Fibroblast of mammary gland (primary cell): ENCODE results near the gene MCM7.

ENCODE experiments used
- DNase-seq: peaks from one replicate; pipeline ENCODE4 v3.0.0-alpha.2; 2010; ENCODE audit warnings: low read depth
- H3K4me3 ChIP-seq: 2 replicates; pipeline ENCODE4 v1.5.1; 2011; ENCODE audit warnings: low read depth, mild to moderate bottlenecking, low read length, moderate library complexity; ENCODE audit not compliant: control insufficient read depth
- CTCF ChIP-seq: conservative IDR thresholded peaks from 2 replicates; pipeline ENCODE4 v1.5.1; 2011; ENCODE audit warnings: low read depth, low read length, inconsistent platforms; ENCODE audit not compliant: control insufficient read depth, insufficient read depth

Gene MCM7

DNA sequence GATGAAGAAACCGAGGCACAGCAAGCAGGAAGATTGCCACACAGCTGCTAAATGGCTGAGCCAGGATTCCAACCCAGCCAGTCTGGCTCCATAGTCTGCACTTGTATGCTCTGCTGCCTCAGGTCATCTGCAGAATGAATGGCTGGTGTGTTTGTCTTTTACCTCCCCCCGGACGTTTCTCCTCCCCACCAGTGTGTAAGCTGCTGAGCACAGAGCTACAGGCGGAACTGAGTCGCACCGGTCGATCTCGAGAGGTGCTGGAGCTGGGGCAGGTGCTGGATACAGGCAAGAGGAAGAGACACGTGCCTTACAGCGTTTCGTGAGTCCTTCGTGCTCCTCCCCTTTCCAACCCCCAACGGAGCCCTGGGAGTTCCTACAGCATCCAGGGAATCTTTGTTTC, 20.9 kb upstream of the MCM7 start:
- no peak for DNase-seq
- no peak overlapping the region for H3K4me3 ChIP-seq
- TF ChIP-seq CTCF, result no peak

- TF ChIP-seq CTCF, result no peak
- peak overlapping the region; percentile 97 for H3K4me3 ChIP-seq
- no peak for DNase-seq
Observed at GRCh38 chr7:100120733-100121036, 19.5 kb upstream of the MCM7 start.

- TF ChIP-seq CTCF, result no peak
- peak overlapping the region; percentile 97 for H3K4me3 ChIP-seq
- peak; percentile 64 for DNase-seq
Observed at GRCh38 chr7:100119970-100120732, 19.0 kb upstream of the MCM7 start.

DNA sequence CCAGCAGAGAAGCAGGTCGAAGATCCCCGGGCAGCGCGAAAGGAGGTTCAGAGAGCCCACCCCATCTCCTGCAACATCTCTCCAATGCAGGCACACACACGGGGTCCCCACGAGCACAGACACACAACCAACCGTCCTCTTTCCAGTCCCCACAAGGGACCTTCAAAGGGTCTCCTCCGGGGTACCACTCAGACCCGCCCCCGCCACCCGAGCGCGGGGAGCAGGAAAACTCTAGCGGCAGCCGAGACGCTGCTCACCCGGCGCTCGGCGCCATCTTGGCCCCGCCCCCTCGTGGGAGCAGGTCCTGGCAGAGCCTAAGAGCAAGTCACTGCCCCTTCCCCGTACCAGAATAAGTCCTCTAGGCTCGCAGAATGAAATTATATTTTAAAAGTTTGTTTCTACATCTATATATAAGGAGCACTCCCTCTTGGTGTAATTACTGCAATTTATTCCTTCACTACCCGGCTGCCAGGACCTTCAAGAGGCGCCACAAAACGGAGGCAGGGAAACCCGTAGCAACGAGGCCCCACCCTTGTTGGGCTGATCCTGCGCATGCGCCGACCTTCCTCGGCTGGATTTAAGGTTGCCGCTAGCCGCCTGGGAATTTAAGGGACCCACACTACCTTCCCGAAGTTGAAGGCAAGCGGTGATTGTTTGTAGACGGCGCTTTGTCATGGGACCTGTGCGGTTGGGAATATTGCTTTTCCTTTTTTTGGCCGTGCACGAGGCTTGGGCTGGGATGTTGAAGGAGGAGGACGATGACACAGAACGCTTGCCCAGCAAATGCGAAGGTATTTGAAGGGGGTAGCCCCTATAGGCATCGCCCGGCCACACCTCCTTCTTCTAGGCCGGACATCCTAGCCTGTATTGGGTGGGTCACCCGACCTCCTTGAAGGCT, 18.1 kb upstream of the MCM7 start, which contains the start of the genes CNPY4 and TAF6:
CNPY4 (plus strand) TSS at position 563 of the 898 bp plus-strand sequence; CDS start at position 674, 111 bp downstream.
TAF6 (minus strand) TSS at position 287 of the 898 bp plus-strand sequence. CDS start 5,149 bp downstream, outside the sequence.
- peak within 1 kb of the TSS; percentile 97 for H3K4me3 ChIP-seq
- no peak for TF ChIP-seq CTCF
- peak; percentile 95 for DNase-seq

DNA sequence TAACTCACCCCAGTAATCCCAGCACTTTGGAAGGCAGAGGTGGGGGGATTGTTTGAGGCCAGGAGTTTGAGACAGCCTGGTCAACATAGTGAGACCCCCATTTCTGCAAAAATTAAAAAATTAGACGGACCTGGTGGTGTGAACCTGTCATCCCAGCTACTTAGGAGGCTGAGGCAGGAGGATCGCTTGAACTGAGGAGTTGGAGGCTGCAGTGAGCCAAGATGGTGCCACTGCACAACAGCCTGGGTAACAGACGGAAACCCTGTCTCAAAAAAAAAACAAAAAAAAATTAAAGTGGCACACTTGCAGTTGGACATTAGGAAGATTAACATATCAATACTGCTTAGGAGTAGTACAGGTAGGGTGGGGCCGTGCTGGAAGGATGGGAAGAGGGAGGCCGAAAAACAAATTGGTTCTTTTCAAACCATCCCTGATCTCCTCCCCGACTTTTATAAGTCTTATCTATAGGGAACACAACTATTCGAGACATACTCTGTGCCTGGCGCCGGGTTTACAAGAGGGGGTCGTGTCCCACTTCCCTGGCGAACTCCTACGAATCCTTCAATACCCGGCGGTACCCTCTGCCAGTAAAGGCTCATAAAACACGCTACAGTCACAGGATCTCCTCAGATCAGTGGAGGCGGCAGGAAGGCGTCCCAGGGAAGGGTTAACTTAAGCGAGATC, 17.3 kb upstream of the MCM7 start:
- H3K4me3 ChIP-seq, result peak overlapping the region; percentile 97

GRCh38 chr7:100115026-100115425, 13.8 kb upstream of the MCM7 start:
- no peak for TF ChIP-seq CTCF
- no peak for DNase-seq
- no peak overlapping the region for H3K4me3 ChIP-seq

More for the DNA sequence above, 17.3 kb upstream of the MCM7 start:
- TF ChIP-seq CTCF, result no peak
- DNase-seq, result no peak
